Fibroblast of mammary gland (primary cell): ENCODE results near the gene RESF1.
A peak's percentile ranks its signal among the peaks of the same experiment; 100 is the strongest.

Experiments
- DNase-seq: peaks from one replicate; pipeline ENCODE4 v3.0.0-alpha.2; 2010; ENCODE audit warnings: low read depth
- H3K4me3 ChIP-seq: 2 replicates; pipeline ENCODE4 v1.5.1; 2011; ENCODE audit warnings: low read depth, mild to moderate bottlenecking, low read length, moderate library complexity; ENCODE audit not compliant: control insufficient read depth
- CTCF ChIP-seq: conservative IDR thresholded peaks from 2 replicates; pipeline ENCODE4 v1.5.1; 2011; ENCODE audit warnings: low read depth, low read length, inconsistent platforms; ENCODE audit not compliant: control insufficient read depth, insufficient read depth

Gene RESF1

DNA sequence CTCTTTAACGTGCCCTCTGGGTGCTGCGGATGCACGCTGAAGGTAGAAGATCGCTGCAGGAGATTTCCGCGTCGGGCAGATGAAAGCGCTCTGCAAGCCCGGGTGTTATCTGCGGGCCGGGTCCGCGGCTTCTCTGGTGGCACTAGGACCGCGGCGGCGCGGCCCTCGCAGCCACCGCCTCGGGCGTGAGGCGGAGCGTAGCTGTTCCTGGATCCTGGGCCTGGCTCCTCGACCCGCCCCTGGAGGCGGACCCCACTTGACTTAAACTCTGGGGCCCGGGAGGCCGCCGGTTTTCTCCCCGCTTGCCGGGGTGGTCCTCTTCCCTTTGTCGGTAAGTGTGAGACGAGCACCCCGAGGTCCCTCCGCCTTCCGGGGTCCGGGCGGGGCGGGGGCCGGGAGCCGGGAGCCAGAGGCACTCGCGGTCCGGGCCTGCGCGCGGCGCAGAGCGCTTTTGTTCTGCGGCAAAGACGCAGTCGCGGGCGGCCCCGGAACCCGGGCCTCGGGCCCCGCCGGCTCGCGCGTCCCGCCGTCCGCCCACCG is at the start of gene RESF1:
TSS of gene RESF1 (plus strand) at position 255 of the 540 bp plus-strand sequence. CDS start 21,541 bp downstream, outside the sequence.
- H3K4me3 ChIP-seq, result peak within 1 kb of the TSS; percentile 66
- no peak for TF ChIP-seq CTCF
- peak; percentile 78 for DNase-seq

GRCh38 chr12:31914927-31915326 is 44.3 kb upstream of the RESF1 start:
- no peak overlapping the region for H3K4me3 ChIP-seq
- DNase-seq, result no peak
- TF ChIP-seq CTCF, result no peak

GRCh38 chr12:31915446-31915845 is 43.8 kb upstream of the RESF1 start:
- TF ChIP-seq CTCF, result no peak
- H3K4me3 ChIP-seq, result no peak overlapping the region
- DNase-seq, result no peak

GRCh38 chr12:31922341-31923062 is 36.7 kb upstream of the RESF1 start:
- peak; percentile 44 for DNase-seq
- H3K4me3 ChIP-seq, result no peak overlapping the region
- TF ChIP-seq CTCF, result no peak

GRCh38 chr12:31923063-31923412 is 36.2 kb upstream of the RESF1 start:
- no peak overlapping the region for H3K4me3 ChIP-seq
- peak; percentile 6 for DNase-seq
- TF ChIP-seq CTCF, result no peak

DNA sequence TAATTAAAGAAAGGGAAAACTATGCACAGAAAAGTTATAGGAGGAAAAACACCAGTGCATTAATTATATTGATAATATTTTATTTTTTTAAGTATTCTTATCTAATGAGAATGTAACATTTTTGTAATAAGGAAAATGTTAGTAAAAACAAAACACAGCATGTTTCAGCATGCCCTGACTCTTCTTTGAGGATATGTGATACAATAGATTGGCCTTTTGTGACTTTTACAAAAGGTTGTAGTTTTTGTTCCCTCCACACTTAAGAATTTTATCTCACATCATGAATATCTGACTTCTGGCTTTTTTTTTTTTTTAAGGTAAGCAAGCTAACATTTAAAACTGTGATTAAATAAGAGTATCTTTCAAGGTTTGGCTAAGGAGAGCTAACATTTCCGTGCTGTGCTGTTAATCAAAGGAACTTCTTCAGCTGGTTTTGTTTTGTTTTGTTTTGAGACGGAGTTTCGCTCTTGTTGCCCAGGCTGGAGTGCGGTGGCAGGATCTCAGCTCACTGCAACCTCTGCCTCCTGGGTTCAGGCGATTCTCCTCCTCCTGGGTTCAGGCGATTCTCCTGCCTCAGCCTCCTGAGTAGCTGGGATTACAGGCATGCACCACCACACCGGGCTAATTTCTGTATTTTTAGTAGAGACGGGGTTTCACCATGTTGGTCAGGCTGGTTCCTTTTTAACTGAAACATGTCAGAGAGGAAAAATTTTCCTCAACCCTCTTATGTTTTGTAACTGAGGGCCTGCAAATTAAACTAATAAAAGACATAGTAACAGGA is 30.8 kb upstream of the RESF1 start:
- no peak for TF ChIP-seq CTCF
- H3K4me3 ChIP-seq, result no peak overlapping the region
- no peak for DNase-seq
